NCI-H128 (cell line): ENCODE data around the gene OR1Q1.
"Not testable (repeated sequence)": the region's sequence is repeated elsewhere in the genome, so short reads cannot be mapped to it uniquely, and the experiment has no call there.

Experiments
- DNase-seq: peaks from one replicate; lab custom pipeline; 2025; ENCODE audit not compliant: unreplicated experiment; lab: John Stamatoyannopoulos, UW

OR1Q1 gene

GRCh38 chr9:122614362-122614761 lies at the start of gene OR1Q1:
Gene OR1Q1, plus strand, starts transcription at chr9:122614738. Its CDS starts 0 bp downstream, at chr9:122614738.
- no peak for DNase-seq

- DNase-seq = no peak
Measured at GRCh38 chr9:122567901-122568300, 46.6 kb upstream of the OR1Q1 start.

- no peak for DNase-seq
Measured at GRCh38 chr9:122572456-122572855, 42.1 kb upstream of the OR1Q1 start.

- no peak for DNase-seq
Measured at GRCh38 chr9:122579874-122580273, 34.7 kb upstream of the OR1Q1 start.

- no peak for DNase-seq
Measured at GRCh38 chr9:122580360-122580759, 34.2 kb upstream of the OR1Q1 start.

- DNase-seq = not testable (repeated sequence)
Measured at GRCh38 chr9:122583284-122583683, 31.3 kb upstream of the OR1Q1 start, which contains the start of gene OR1L8. Gene OR1L8, minus strand, starts transcription at chr9:122583384. Its CDS starts 14,907 bp downstream, at chr9:122568477.

- DNase-seq = no peak
Measured at GRCh38 chr9:122605691-122606090, 8.8 kb upstream of the OR1Q1 start.

- no peak for DNase-seq
Measured at GRCh38 chr9:122606587-122606986, 8.0 kb upstream of the OR1Q1 start.

- DNase-seq = no peak
Measured at GRCh38 chr9:122609804-122610203, 4.7 kb upstream of the OR1Q1 start.

GRCh38 chr9:122619996-122620395 lies 5.5 kb downstream of the OR1Q1 start:
- no peak for DNase-seq

- no peak for DNase-seq
Measured at GRCh38 chr9:122642226-122642625, 27.7 kb downstream of the OR1Q1 start.

GRCh38 chr9:122656378-122656777 lies 41.8 kb downstream of the OR1Q1 start:
- no peak for DNase-seq

- no peak for DNase-seq
Measured at GRCh38 chr9:122657527-122657926, 43.0 kb downstream of the OR1Q1 start, which contains the start of gene OR1B1. Gene OR1B1, minus strand, starts transcription at chr9:122657627.

GRCh38 chr9:122661416-122661815 lies 46.9 kb downstream of the OR1Q1 start, which contains the start of gene OR1L1:
Gene OR1L1, plus strand, starts transcription at chr9:122661716. Its CDS starts 0 bp downstream, at chr9:122661716.
- DNase-seq = no peak
